HG03442 (cell line): Measurements from ENCODE around the gene NOS3.

Experiments used
- ATAC-seq: cut with Tn5 transposase; IDR thresholded peaks from one replicate; pipeline ENCODE4 v1.9.1; 2021; ENCODE audit warnings: mild to moderate bottlenecking, moderate library complexity; ENCODE audit not compliant: unreplicated experiment

NOS3 gene

DNA sequence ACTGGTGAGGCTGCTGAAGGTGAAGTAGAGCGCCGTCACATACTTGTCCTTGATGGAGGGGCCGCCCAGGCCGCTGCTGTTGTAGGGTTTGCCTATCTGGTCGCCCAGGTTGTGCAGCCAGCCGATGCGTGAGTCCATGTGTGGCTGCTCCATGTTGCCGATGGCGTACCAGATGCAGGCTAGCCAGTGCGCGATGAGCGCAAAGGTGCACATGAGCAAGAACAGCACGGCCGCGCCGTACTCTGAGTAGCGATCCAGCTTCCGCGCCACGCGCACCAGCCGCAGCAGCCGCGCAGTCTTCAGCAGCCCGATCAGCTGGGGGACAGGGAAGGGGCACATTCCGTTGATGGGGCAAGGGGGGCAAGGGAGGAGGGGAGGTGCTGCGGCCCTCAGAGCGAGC, 39.3 kb upstream of the NOS3 start:
- no peak for ATAC-seq

DNA sequence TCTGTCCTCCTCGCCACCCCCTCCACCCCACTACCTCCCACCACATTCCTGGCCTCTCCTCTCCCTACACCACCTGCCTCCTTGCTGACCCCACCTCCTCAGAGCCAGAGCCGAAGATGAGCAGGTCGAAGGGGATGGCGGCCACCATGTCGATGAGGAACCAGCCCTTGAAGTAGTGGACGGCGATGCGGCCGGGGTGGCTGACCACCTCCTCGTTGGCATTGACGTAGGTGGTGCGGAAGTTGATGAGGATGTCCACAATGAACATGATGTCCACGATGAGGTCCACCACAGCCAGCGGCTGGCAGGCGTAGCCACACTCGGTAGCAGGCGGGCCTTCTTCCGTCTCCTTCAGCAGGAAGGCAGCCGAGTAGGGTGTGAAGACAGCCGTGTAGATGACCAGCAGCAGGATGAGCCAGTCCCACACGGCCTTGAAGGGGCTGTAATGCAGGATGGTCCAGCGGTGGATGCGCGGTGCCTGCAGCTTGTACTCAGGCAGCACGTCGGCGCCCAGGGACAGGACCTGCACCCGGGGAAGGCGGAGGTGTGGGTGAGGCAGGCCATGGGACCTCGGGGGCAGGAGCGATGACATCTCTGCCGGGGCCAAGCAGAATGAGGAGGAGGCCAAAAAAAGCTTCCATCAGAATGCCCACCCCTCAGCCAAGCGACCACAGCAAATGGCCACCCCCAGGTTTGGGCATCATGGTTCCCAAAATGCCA, 38.3 kb upstream of the NOS3 start:
- no peak for ATAC-seq

DNA sequence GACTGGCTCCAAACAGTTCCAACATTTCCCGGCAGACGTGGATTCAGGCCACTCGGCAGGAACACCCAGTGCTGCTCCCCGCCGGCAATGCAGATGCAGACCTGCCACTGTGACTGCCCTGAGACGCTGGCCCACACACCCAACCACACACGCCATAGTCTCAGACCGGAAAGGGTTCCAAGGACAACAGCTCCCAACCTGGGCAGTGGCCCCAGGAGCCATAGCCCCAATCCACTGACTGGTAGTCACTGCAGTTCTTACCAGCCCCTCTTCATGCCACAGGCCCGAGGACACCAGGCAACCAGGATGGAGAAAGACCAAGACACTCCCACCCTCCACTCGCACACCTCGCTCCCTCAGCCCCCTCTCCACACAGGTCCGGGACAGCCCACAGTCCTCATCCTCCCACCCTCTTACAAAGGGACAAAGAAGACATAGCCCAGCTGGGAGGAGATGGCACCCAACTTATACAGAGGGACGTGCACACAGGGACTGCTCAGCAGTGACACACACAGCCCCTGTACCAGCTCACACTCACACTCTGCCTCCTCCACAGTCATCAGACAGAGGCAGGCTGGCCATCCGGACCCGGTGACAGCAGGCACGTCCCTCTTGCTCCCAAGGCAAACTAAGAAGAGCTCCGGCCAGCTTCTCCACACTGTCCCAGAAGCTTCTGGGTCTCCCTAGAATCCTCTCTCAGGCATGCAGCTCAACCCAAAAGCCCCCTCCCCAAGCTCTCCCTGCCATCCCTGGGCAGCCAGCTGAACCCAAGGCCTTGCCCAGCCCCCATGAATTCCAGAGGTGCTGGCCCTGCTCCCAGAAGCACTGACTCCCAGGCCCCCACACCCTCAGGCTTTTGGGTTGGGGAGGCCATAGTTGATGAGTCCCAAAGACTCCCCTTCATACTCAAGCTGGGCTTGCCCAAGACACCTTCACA, 37.5 kb upstream of the NOS3 start:
- ATAC-seq: no peak

DNA sequence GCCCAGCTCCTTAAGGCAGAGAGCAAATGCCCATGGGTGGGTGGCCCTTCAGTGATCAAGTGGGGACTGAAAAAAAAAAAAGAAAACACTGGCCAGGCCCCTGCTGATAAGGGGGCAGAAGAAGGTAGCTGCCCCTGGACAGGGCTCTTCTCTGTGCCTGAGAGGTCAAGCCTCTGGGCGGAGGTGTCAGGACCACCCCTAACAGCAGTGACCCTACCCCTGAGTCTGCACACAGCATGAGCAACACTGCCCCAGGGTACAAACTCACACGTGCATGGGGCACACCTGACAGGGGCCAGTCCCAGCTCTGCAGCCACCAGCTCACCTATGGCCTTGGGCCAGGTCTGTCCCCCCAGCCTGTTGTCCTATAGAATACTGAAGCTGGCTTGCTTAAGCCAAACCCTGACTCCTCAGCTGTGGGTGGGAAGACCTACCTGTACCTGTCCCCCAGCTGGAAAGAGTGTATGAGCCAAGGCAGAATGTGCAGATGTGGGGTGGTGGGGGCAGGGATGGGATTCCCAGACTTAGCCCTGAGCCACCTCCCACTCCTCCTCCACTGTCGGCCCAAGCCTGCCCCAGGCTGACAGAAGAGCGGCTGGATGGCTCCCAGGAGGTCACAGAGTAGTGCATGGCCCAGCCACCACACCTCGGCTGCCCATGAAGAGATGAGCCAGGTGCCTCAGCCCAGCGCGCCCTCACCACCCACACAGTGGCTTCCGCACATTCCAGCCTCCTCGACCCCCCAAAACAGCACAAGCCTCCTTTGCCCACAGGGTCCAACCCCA, 36.4 kb upstream of the NOS3 start:
- no peak for ATAC-seq

DNA sequence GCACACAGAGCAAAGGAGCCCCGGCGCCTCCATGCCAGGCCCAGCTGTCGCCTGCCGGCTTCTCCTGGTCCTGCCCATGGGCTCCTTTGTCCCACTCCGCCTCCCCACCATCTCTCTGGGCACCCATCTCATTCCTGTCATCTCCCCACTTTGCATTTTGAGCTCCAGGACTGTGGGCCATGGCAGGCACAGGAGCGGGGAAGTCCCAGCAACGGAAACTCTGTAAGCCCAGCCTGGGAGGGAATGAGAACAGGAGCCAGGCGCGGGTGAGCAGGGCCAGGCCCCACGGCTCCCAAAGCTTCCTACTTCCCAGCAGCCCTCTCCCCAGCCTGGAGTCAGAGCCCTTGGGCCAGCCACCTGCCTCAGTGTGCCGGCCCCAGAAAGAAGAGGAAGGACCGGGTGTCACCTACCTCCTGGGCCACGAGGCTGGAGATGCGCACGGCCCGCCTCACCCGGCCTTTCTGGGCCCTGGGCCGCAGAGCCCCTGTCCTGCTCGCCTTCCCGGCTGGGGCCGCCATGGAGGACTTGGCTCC, 35.8 kb upstream of the NOS3 start:
- ATAC-seq: no peak

DNA sequence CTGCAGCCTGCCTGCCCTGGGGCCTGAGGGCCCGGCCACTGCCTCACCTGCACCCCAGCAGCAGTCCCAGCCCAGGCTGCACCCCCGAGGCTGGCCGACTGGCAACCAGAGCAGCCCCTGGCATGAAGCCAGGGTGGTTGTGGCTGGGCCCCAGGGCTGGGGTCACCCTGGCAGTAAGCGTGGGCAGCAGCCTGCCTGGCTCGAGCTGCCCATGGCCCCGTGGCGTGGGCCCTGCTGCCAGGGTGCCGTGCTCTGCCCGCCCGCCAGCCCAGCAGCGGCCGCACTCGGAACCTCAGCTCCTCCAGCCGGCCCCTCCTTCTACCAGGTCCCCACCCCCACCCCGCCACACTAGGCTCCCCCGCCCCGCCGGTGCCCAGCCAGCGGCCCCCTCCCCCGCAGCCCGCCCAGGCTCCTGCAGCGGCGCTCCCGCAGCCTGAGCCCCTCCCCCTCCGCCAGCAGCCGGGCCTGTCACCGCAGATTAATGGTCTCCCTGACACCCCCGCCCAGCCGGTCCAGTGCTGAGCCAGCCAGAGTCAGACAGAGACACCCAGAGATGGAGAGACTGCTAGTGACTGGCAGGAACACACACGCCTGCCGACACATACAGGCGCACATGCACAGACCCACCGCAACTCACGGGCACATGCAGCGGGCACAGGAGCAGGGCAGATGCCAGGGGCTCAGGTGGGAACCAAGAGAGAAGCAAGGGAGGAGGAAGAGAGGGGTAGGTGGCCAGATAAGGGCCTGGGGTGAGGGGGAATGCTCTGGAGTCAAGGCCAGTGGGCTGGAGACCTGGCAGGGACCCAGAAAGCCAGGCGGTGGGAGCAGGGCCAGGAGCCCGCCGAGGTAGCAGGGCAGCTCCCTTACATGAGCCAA, 35.1 kb upstream of the NOS3 start:
- ATAC-seq: no peak

DNA sequence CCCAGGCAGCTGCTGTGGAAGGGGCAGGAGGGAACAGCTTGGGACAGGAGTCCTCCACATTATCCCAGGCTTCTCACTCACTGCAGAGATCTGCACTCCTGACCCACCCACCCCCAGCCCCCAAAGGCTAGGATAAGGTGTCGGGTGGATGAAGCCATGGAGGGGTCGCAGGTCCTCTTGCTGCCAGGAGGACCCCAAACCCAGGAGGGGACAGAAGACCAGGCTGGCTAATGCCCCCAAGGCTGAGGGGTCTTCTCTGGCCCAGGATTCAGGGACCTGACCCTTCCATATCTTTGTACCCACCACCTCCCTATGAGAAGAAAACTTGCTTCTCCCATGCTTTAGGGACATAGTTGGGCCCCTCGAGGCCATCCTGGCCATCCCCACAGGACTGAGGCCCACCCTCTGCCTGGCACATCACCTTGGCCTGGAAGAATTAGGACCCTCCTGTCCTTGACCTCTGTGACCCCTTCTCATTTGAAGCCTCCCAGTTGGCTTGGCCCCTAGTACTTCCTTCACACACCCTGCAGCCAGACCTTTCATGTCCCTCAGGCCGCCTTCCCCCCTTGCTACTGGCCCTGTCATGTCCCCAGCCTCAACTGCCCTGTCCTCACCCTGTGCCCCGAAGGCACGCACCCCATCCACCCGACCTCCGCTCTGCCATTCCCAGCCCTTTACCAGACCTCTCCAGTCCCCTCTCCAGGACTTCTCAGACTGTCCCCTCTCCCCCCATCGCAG, 34.3 kb upstream of the NOS3 start:
- no peak for ATAC-seq

DNA sequence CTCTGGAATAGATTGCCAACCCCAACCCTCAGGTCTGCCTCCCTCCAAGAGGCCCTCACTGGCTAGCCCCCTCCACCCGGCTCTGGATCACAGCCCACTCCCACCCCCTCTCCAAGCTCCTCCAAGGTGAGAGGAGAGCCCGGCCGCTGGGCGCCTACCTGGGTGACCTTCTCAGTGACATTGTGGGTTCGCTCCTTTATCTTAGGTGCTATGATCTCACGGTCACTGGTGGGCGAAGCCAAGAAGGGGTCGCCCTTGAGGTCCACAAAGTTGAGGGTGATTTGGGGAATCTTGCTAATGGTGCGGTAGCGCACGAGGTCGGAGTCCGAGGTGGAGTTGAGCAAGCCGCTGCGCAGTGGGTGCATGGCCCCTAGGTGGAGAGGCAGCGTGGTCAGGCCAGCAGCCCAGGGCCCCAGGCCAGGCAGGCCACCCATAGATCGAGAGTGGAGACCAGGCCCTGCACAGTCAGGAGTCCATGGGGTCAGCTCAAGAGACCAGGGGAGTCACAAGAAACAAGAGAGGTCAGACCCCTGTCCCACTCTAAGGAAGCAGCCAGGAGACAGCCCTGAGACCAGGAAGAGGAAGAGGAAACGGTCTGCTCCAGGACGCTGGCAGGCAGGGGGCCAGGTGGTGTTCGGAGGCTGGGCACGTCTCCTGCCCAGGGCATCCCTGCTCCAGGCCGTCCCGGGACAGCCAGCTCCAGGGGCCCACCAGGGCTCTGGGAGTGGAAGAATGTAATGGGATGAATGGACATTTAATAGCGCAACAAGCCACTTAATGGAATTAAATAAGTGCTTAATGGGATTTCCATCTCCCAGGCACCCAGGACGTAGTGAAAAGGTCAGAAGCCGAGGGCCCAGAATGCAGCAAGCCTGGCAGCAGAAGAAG, 33.4 kb upstream of the NOS3 start:
- no peak for ATAC-seq

DNA sequence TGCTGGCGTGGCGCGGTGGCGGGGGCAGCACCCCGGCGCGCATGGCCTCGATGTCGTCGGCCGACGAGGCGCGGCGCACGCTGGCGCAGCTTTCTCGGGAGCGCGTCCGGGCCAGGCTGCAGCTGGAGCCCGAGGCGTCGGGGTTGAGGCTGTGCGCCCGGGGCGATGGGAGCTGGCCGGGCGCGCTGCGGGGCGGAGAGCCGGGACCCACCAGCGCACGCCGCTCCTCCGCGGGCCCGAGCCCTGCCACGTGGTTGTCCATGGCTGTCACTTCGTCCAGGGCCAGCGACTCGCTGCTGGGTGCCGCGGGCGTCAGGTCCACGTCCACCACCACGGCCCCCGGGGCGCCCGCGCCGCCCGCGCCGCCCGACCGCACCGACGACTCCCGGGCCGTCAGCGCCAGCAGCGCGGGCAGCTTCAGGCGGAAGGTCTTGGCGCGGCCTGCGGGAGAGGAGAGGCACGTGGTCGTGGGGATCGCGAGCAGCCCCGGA, 32.7 kb upstream of the NOS3 start:
- no peak for ATAC-seq

DNA sequence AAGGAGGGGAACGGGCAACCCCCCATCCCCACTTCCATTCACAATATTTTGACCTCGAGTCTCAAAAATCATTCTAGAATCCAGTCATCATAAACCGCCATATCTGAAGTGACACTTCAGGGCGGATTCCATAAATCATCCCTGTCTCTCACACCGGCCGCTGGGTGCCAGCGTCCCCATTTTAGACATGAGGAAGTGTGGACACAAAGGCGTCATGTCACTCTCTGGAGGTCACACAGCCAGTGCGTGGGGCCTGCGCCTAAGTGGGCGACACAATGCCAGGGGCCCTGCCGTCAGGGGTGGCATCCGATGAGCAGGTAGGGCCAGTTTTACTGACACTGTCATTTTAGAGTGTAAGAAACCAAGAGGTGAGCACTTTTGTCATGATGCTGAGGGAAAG, 32.2 kb upstream of the NOS3 start:
- no peak for ATAC-seq

DNA sequence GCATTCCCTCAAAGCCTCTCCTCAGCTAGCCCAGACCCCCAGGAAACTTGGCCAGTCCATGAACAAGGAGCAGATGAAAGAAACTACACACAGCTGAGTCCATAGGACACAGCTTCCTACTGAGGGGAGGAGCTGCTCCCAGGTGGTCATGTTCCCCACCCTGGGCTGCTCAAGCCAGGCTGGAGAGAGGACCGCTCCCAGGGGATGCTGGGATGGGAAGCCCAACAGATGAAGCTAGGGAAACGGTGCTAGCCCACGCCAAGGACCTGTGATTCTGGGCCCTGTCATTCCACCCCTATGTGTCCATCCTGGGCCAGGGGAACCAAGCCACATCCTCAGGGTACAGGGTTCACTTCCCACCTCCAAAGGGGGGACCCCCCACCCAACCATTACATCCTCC, 31.7 kb upstream of the NOS3 start:
- no peak for ATAC-seq

DNA sequence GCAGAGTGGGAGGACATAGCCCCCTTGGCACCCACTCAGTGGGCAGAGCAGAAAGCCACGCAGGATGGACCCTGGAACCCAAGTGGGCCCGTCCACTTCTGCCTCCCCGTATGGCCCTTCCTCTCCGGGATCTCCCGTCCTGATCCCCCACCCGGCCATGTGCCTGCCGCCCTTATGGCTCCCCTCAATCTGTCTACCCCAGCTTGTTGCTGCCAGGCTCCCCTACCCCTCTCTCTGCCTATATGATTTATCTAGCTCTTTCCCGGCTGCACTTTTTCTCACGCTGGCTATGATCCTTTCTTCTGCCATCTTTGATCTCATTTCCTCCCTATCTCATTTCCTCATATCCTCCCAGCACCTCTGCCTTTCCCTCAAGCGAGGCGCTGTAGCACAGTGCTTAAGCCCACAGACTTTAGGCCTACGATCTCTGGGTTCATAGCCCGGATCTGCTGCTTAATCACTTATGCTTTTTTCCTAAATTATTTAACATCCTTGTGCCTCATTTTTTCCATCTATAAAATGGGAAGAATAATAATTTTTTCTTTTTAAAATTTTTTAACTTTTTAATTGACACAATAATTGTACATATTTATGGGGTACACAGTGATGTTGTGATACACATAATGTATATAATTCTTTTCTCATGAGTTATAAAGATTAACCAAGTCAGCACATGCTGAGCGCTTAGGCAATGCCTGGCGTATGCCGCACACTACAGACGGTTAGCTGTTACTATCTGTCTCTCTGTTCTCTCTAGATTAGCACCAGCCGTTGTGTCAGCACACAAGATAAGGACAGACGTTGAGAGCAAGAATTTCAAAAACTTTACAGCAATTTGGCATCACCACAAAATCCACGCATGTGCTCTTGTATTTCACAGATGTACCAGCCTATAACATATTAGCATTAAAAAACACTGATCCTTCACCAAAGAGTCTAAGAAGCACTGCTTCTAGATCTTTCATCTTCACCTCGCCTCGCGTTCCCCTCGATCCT, 30.8 kb upstream of the NOS3 start:
- no peak for ATAC-seq

DNA sequence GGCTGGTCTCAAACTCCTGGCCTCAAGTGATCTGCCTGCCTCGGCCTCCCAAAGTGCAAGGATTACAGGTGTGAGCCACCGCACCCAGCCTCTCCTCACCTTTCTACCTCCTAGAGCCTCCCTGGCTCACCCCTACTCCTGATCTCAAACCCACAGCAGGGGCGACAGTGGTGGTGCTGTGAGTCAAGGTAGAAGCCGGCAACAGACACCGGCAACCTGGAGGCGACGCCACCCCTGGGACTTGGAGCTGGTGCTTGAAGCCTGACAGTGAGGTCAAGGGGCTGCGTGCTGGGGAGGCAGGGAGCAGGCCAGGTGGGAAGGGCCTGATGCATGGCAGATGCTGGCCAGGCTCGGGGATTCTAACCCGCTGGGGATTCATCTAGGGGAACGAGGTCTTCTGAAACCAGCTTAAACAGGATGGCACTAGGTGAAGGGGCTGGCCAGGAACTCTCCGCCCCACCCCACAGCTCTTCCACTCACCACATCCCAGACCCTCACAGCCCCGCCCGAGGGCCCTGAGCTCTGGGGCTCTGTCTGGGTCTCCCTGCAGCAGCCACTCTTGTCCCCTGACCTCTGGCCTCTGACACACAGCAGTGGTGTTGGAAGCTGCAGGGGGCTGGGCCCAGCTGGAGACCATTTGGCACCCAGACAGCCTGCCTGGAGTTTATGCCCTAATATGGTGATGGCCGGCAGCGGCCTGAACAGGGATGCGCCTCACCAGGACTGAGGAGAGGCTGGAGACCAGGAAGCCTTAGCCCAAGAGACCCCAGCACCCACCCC, 29.1 kb upstream of the NOS3 start:
- no peak for ATAC-seq

DNA sequence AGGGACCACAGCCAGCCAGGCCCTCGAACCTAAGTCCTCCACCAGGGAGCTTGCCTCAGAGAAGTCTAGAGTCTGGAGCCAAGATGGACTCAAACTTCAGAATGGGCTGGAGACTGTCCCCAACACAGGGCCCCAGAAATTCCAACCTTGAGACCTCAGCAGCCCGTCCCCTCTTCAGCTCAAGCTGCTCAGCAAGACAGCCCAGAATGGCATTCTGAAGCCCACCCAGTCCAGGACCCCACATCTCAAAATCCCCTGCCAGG, 28.6 kb upstream of the NOS3 start:
- no peak for ATAC-seq

DNA sequence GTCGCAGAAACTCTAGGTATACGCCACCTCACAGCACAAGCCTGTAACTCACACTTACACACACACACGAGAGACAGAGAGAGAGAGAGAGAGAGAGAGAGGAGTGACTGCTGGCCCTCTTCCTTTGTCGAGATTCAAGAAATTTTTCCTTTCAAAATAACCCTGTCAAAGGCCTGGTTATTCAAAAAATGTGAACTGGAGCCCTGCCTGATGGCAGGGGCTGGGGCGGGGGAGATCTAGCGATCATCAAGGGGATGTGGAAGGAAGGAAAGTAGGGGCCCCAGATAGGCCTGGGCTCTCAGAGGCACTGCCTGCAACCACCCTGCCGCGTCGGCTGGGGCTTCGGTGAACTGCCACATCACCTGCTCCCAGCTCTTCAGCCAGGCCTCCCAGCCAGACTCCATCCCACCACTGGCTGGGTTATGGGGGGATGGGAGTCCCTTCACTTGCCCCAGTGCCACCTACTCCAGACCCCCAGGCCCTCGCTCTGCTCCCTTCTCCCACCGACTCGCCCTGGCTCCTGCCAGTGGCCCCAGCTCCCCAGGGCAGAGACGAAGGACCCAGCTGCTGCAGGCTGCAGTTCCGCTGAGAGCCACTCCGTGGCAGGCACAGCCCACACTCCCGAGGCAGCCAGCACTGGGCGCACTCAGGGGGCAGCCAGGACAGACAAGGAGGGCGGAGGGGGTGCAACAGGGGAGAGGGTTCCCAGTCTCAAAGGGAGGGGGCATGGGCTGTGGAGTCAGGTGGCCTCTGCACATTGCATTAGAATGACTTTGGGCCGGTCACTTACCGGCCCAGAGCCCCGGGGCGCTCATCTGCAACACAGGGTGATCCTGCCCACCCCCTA, 28.0 kb upstream of the NOS3 start:
- peak; percentile 84 for ATAC-seq
